Stimulated activated CD8-positive, alpha-beta memory T cell treated with anti-CD3 and anti-CD28 coated beads, Interleukin-2, amount 100 ng/mL, for 48 hours (primary cell): ENCODE data around the gene INTS11.

ENCODE experiments used
- DNase-seq, 2 donors: peaks; one replicate each; pipeline ENCODE4 v3.0.0-alpha.2; 2020; ENCODE audit warnings: low read depth in 2 of 2

The INTS11 gene

GRCh38 chr1:1262758-1263157 is 61.7 kb downstream of the INTS11 start:
- DNase-seq: no peak

- no peak for DNase-seq
These were observed 62.4 kb downstream of the INTS11 start for GRCh38 chr1:1262071-1262470.
